HEK293 (cell line): ENCODE results near the gene CACNA2D1.

ENCODE experiments used
- CTCF ChIP-seq: fragments of 450-650 bp; formaldehyde crosslinking; IDR thresholded peaks from 2 replicates; pipeline ENCODE4 v1.5.1; 2016; ENCODE audit warnings: missing biosample characterization, missing genetic modification characterization
- ZNF423 ChIP-seq: fragments of 450-650 bp; formaldehyde crosslinking; IDR thresholded peaks from 2 replicates; pipeline ENCODE4 v1.5.1; 2016; ENCODE audit warnings: missing biosample characterization, missing genetic modification characterization
- ZNF660 ChIP-seq: fragments of 450-650 bp; IDR thresholded peaks from 2 replicates; pipeline ENCODE4 v1.5.1; 2018; ENCODE audit warnings: missing biosample characterization, mild to moderate bottlenecking, missing genetic modification characterization

- no peak for TF ChIP-seq ZNF660 (tag by site-specific recombination)
- no peak for TF ChIP-seq ZNF423 (tag by site-specific recombination)
- TF ChIP-seq CTCF (tag by site-specific recombination): no peak
Observed at GRCh38 chr7:82129091-82129490, 314.5 kb downstream of the CACNA2D1 start.
